Cardiac muscle cell (in vitro differentiated cells and primary cell): ENCODE results near the gene MICAL2. TPM values are rescaled to one million over a fixed set of nuclear protein-coding genes. Genes with fewer than 3 reads are reported as not detected.

ENCODE experiments used
- DNase-seq, 2 donors: peaks; one replicate each; pipeline versions ENCODE4 v3.0.0 to v3.0.0-alpha.2; 2010 to 2017; ENCODE audit warnings: low read depth in 1 of 2, low spot score in 1 of 2
- H3K27ac ChIP-seq: fragments of 200-600 bp; sonication (generic); 2 replicates; pipeline ENCODE4 v1.5.1; 2016
- H3K27me3 ChIP-seq: fragments of 200-600 bp; sonication (generic); 2 replicates; pipeline ENCODE4 v1.6.0; 2016; ENCODE audit warnings: control low read depth
- H3K36me3 ChIP-seq: fragments of 200-600 bp; sonication (generic); 2 replicates; pipeline ENCODE4 v1.5.1; 2016; ENCODE audit warnings: control low read depth
- H3K4me1 ChIP-seq: fragments of 200-600 bp; sonication (generic); 2 replicates; pipeline ENCODE4 v1.8.1; 2017; ENCODE audit warnings: low read depth, mild to moderate bottlenecking, mixed run types
- H3K4me3 ChIP-seq: fragments of 200-600 bp; sonication (generic); 2 replicates; pipeline ENCODE4 v1.5.1; 2016; ENCODE audit warnings: mild to moderate bottlenecking
- H3K9me3 ChIP-seq: fragments of 200-600 bp; sonication (generic); 2 replicates; pipeline ENCODE4 v1.5.1; 2017; ENCODE audit warnings: low read depth, mild to moderate bottlenecking, control low read depth
- CTCF ChIP-seq: IDR thresholded peaks from 2 replicates; pipeline ENCODE4 v1.5.1; 2012; ENCODE audit warnings: low read depth, mild to moderate bottlenecking, low read length
- polyA plus RNA-seq: library from polyadenylated mRNA; unstranded; fragments of >200 nt; fragmentation: Nextera tagmentation; extraction: Ambion mirVana; gene quantifications from 2 replicates; pipeline ENCODE4 v1.2.1, GENCODE V29; 2016
- total RNA-seq: library from RNA; depleted of rRNA; stranded (reverse); fragments of >200 nt; gene quantifications from 2 replicates; pipeline ENCODE4 v1.2.3, GENCODE V29; 2016

The MICAL2 gene
- total and polyA plus RNA-seq, 2 experiments from 2014 or later: 153 to 178 TPM

DNA sequence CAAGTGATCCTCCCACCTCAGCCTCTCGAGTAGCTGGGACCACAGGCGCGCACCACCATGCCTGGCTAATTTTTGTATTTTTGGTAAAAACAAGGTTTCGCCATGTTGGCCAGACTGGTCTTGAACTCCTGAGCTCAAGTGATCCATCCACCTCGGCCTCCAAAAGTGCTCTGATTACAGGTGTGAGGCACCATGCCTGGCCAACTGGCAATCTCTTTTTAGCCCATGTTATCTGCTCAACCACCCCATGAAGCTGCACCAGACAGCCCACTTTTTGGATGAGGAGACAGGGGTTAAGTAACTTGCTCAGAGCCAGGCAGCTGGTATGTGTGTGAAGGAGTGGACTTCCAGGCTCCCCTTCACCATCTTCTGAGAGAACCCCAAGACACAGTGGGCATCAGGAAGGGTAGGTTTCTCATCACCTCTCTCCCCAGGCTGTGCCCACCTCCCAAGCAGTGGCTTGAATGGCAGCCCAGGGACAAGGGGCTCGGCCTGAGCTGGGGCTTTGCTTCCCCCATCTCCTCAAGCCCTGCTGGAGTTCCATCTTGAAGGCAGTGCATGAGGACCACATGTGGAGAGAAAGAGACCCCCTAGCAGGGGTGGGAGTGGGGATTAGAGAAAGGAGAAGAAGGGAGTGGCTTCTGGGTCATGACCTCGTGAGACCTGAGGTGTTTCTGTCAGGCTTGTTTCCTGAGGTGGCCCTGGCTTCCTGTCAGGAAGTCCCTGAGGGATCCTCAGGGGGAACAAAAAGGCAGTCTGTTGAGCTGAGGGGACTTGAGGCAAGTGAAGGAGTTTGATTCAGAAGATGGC is 179.5 kb downstream of the MICAL2 start:
- no peak for TF ChIP-seq CTCF
- no peak overlapping the region for H3K4me3 ChIP-seq
- no peaks in the 10 kb centered on the region for H3K9me3 ChIP-seq
- H3K4me1 ChIP-seq: no peaks in the 10 kb centered on the region
- H3K27ac ChIP-seq: no peak overlapping the region
- no peaks in the 10 kb centered on the region for H3K36me3 ChIP-seq
- no peak for DNase-seq
- no peaks in the 10 kb centered on the region for H3K27me3 ChIP-seq

DNA sequence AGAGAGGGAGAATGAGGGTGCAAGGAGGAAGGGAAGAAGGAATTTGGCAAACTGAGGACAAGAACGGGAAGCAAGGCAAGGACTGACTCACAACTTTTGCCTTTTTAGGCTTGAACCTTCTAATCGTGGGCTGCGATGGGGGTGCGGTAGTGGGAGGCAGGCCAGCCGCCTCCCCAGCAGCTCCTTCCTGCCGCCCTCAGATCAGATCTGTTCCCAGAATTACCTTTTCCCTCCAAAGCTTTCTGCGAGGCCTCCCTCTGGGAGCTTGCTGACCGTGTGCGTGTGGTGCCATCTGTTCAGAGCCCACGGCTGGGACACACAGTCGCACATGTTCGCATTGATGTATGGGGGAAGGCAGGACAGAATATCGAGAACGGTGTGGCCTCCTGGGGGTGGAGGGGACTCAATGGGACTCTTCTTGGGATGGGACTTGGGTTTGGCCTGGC is 180.1 kb downstream of the MICAL2 start:
- Histone ChIP-seq H3K4me3 (no peak overlapping the region), H3K27me3 (no peaks in the 10 kb centered on the region), H3K4me1 (no peaks in the 10 kb centered on the region), H3K27ac (no peak overlapping the region), H3K36me3 (no peaks in the 10 kb centered on the region), H3K9me3 (no peaks in the 10 kb centered on the region)
- no peak for TF ChIP-seq CTCF
- DNase-seq: peak in 1 of 2 donors; percentile 66

- Histone ChIP-seq H3K4me1 (no peaks in the 10 kb centered on the region), H3K27ac (no peak overlapping the region), H3K4me3 (no peak overlapping the region), H3K9me3 (no peaks in the 10 kb centered on the region), H3K36me3 (no peaks in the 10 kb centered on the region), H3K27me3 (no peaks in the 10 kb centered on the region)
- TF ChIP-seq CTCF: no peak
- DNase-seq: no peak
Measured at GRCh38 chr11:12291313-12291712, 180.9 kb downstream of the MICAL2 start.

- Histone ChIP-seq H3K27ac (no peak overlapping the region), H3K36me3 (no peaks in the 10 kb centered on the region), H3K4me3 (no peak overlapping the region), H3K9me3 (no peaks in the 10 kb centered on the region), H3K4me1 (no peaks in the 10 kb centered on the region), H3K27me3 (no peaks in the 10 kb centered on the region)
- TF ChIP-seq CTCF: no peak
- DNase-seq: no peak
Measured at GRCh38 chr11:12291766-12292165, 181.4 kb downstream of the MICAL2 start.

DNA sequence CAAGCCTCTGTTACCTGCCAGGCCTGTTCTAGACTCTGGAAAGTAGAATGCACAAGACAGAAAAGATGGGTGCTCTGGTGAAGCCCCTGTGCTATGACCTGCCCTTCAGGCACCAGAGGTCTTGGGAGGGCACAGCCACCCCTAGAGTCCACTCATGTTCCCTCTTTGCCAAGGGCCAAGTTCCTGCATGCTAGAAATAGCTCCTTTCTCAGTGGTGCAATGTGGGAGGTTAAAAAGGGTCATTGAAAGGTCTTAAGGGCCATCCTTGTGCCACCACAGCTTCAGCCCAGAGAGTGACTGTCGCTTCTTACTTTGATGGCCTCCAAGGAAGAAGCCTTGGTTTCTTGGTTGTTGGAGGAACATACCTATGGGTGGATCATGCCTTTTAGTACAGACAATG is 182.4 kb downstream of the MICAL2 start:
- Histone ChIP-seq H3K9me3 (no peaks in the 10 kb centered on the region), H3K27me3 (no peaks in the 10 kb centered on the region), H3K4me3 (no peak overlapping the region), H3K36me3 (no peaks in the 10 kb centered on the region), H3K27ac (no peak overlapping the region), H3K4me1 (no peaks in the 10 kb centered on the region)
- no peak for TF ChIP-seq CTCF
- no peak for DNase-seq
